A673 (cell line): ENCODE data around the gene SLC6A6. TPM values are rescaled to one million over a fixed set of nuclear protein-coding genes. Genes with fewer than 3 reads are reported as not detected.

Experiments used
- BruUV-seq: library from RNA; stranded (reverse); fragments of 400-500 nt; replicated peaks from 2 replicates; lab custom pipeline; 2021; lab: Mats Ljungman, UMichigan
- CTCF ChIA-PET: fragments of 300-600 bp; sonication (Branson Sonifier 250); formaldehyde crosslinking; loops from one replicate; lab custom pipeline; 2022; ENCODE audit warnings: antibody characterized with exemption; lab: Charles Lee
- POLR2A ChIA-PET: fragments of 300-600 bp; sonication (Branson Sonifier 250); formaldehyde crosslinking; loops from one replicate; lab custom pipeline; 2022; ENCODE audit warnings: antibody characterized with exemption; ENCODE audit not compliant: low non-redundant PET; lab: Charles Lee
- DNase-seq: peaks from one replicate; pipeline ENCODE4 v3.0.0-alpha.2; 2015; ENCODE audit warnings: low spot score
- H3K27ac ChIP-seq: fragments of 200-600 bp; sonication (generic); 2 replicates; pipeline ENCODE4 v1.5.1; 2016; ENCODE audit warnings: mixed run types, low read depth, mild to moderate bottlenecking, mixed read lengths, antibody characterized with exemption, low read length; ENCODE audit not compliant: poor library complexity, severe bottlenecking
- H3K27me3 ChIP-seq: fragments of 200-600 bp; sonication (generic); replicated peaks from 2 replicates; pipeline ENCODE4 v1.6.1; 2017; ENCODE audit warnings: mixed run types, low read depth, mild to moderate bottlenecking, mixed read lengths, antibody characterized with exemption, low read length; ENCODE audit not compliant: insufficient read depth, poor library complexity
- H3K36me3 ChIP-seq: fragments of 200-600 bp; sonication (generic); 2 replicates; pipeline ENCODE4 v1.6.1; 2016; ENCODE audit warnings: mixed run types, mild to moderate bottlenecking, mixed read lengths, antibody characterized with exemption, low read length; ENCODE audit not compliant: insufficient read depth, poor library complexity, severe bottlenecking
- H3K4me1 ChIP-seq: fragments of 200-600 bp; sonication (generic); 2 replicates; pipeline ENCODE4 v1.6.1; 2017; ENCODE audit warnings: mixed run types, mild to moderate bottlenecking, mixed read lengths, antibody characterized with exemption, low read length; ENCODE audit not compliant: insufficient read depth, poor library complexity, severe bottlenecking
- H3K4me3 ChIP-seq: fragments of 200-600 bp; sonication (generic); 2 replicates; pipeline ENCODE4 v1.5.1; 2016; ENCODE audit warnings: low read depth, mixed run types, mild to moderate bottlenecking, mixed read lengths, low read length; ENCODE audit not compliant: poor library complexity, severe bottlenecking
- H3K9me3 ChIP-seq: fragments of 200-600 bp; sonication (generic); 2 replicates; pipeline ENCODE4 v1.6.1; 2016; ENCODE audit warnings: mixed run types, low read depth, mild to moderate bottlenecking, mixed read lengths, antibody characterized with exemption, low read length; ENCODE audit not compliant: poor library complexity, severe bottlenecking
- CTCF ChIP-seq: fragments of 300-800, 200-600 bp; sonication (generic); conservative IDR thresholded peaks from 2 replicates; pipeline ENCODE4 v1.5.1; 2017; ENCODE audit warnings: low read depth, mild to moderate bottlenecking, antibody characterized with exemption, low read length, moderate library complexity, mixed read lengths
- EZH2 ChIP-seq: fragments of 200-600 bp; sonication (generic); IDR thresholded peaks from 2 replicates; pipeline ENCODE4 v1.6.1; 2017; ENCODE audit warnings: borderline replicate concordance, low read depth, mild to moderate bottlenecking, mixed read lengths, antibody characterized with exemption, low read length; ENCODE audit not compliant: poor library complexity, severe bottlenecking
- intact Hi-C: fragments of 100-400 bp; cut with micrococcal nuclease; formaldehyde crosslinking; loops from one replicate; pipeline ENCODE4 v1.10.0; 2022; ENCODE audit not compliant: unreplicated experiment
- total RNA-seq: library from RNA; stranded (reverse); gene quantifications from 2 replicates; pipeline ENCODE4 v1.2.3, GENCODE V29; 2021

The SLC6A6 gene
- total RNA-seq, 1 experiment from 2014 or later: 55.1 TPM

GRCh38 chr3:14508966-14509795, 106.8 kb downstream of the SLC6A6 start:
- H3K27ac ChIP-seq: no peak overlapping the region
- POLR2A ChIA-PET: no interaction called here
- CTCF ChIA-PET: interaction anchor here (0.6 to 1.8 kb wide), 6 partner anchors 11 to 576 kb away, joined by 4 to 10 read pairs (median 7); no protein-coding TSS in a partner anchor
- H3K27me3 ChIP-seq: no peaks in the 10 kb centered on the region
- peak; percentile 73 for DNase-seq
- no peak overlapping the region for H3K4me3 ChIP-seq
- no peaks in the 10 kb centered on the region for H3K9me3 ChIP-seq
- no TSS peak for BruUV-seq
- H3K36me3 ChIP-seq: no peaks in the 10 kb centered on the region
- no peaks in the 10 kb centered on the region for H3K4me1 ChIP-seq
- intact Hi-C loops: loop anchor here (1.0 to 5.0 kb wide), 2 partner anchors 39 to 413 kb away; no protein-coding TSS in a partner anchor
- TF ChIP-seq EZH2 (no peak), CTCF (peak; percentile 90)

- DNase-seq: no peak
- ChIA-PET POLR2A (no interaction called here), CTCF (interaction anchor here (1.8 kb wide), 1 partner anchor 38 kb away, joined by 10 read pairs; no protein-coding TSS in a partner anchor)
- Histone ChIP-seq H3K27me3 (no peaks in the 10 kb centered on the region), H3K4me3 (no peak overlapping the region), H3K4me1 (no peaks in the 10 kb centered on the region), H3K9me3 (no peaks in the 10 kb centered on the region), H3K36me3 (no peaks in the 10 kb centered on the region), H3K27ac (no peak overlapping the region)
- TF ChIP-seq CTCF (no peak), EZH2 (no peak)
- intact Hi-C loops: loop anchor here (1.0 to 5.0 kb wide), 2 partner anchors 39 to 413 kb away; no protein-coding TSS in a partner anchor
- BruUV-seq: no TSS peak
Observed at GRCh38 chr3:14509796-14510100, 107.3 kb downstream of the SLC6A6 start.

- Histone ChIP-seq H3K4me3 (no peak overlapping the region), H3K27me3 (no peaks in the 10 kb centered on the region), H3K36me3 (no peaks in the 10 kb centered on the region), H3K4me1 (no peaks in the 10 kb centered on the region), H3K9me3 (no peaks in the 10 kb centered on the region), H3K27ac (no peak overlapping the region)
- intact Hi-C loops: no loop called here
- no TSS peak for BruUV-seq
- TF ChIP-seq EZH2 (no peak), CTCF (no peak)
- DNase-seq: no peak
- ChIA-PET CTCF (interaction anchor here (0.8 to 1.8 kb wide), 3 partner anchors 11 to 37 kb away, joined by 3 to 10 read pairs (median 5); no protein-coding TSS in a partner anchor), POLR2A (no interaction called here)
Observed at GRCh38 chr3:14510838-14511622, 108.6 kb downstream of the SLC6A6 start.
